ENCODE data around the gene S1PR2. TPM values are rescaled to one million over a fixed set of nuclear protein-coding genes. Genes with fewer than 3 reads are reported as not detected.
"Not testable (repeated sequence)": the region's sequence is repeated elsewhere in the genome, so short reads cannot be mapped to it uniquely, and the experiment has no call there.

The S1PR2 gene
- total RNA-seq, 1 experiment from 2014 or later = 67.6 TPM

- H3K9me3 ChIP-seq (ENCODE audit: low read length) = no peaks in the 10 kb centered on the region
- H3K4me2 ChIP-seq (ENCODE audit: low read depth, low read length, poor library complexity, severe bottlenecking) = no peak overlapping the region
- no peak overlapping the region for H3K9ac ChIP-seq (ENCODE audit: low read length)
- H3K79me2 ChIP-seq (ENCODE audit: low read length) = peaks cover 91% of the 10 kb centered on the region
- no peaks in the 10 kb centered on the region for H3K9me2 ChIP-seq (replicated peaks; ENCODE audit: insufficient read depth, low read length)
- H3K4me3 ChIP-seq (ENCODE audit: low read length) = no peak overlapping the region
- no peak overlapping the region for H3K27ac ChIP-seq (ENCODE audit: low read length)
- no peak overlapping the region for H2AFZ ChIP-seq (ENCODE audit: low read length)
- H4K20me1 ChIP-seq (ENCODE audit: insufficient read depth, low read depth, low read length) = peaks cover 42% of the 10 kb centered on the region
- no peak for DNase-seq
- H3K27me3 ChIP-seq (ENCODE audit: low read length) = no peaks in the 10 kb centered on the region
- peaks cover 3% of the 10 kb centered on the region; the same call in 1 of the 2 replicates for H3K4me1 ChIP-seq (ENCODE audit: low read length)
- peaks cover 27% of the 10 kb centered on the region for H3K36me3 ChIP-seq (ENCODE audit: insufficient read depth, low read length)
These were observed 43.8 kb downstream of the S1PR2 start for GRCh38 chr19:10187315-10187714.

GRCh38 chr19:10184636-10185035 lies 46.5 kb downstream of the S1PR2 start:
- Histone ChIP-seq H3K4me3 (ENCODE audit: low read length) (no peak overlapping the region), H2AFZ (ENCODE audit: low read length) (no peak overlapping the region), H3K4me1 (ENCODE audit: low read length) (no peaks in the 10 kb centered on the region; the same call in 1 of the 2 replicates), H3K36me3 (ENCODE audit: insufficient read depth, low read length) (peaks cover 30% of the 10 kb centered on the region; the same call in 1 of the 2 replicates), H4K20me1 (ENCODE audit: insufficient read depth, low read depth, low read length) (peaks cover 27% of the 10 kb centered on the region; the same call in 1 of the 2 replicates), H3K27ac (ENCODE audit: low read length) (no peak overlapping the region), H3K79me2 (ENCODE audit: low read length) (peaks cover 83% of the 10 kb centered on the region), H3K9me2 (replicated peaks; ENCODE audit: insufficient read depth, low read length) (no peaks in the 10 kb centered on the region), H3K4me2 (ENCODE audit: low read depth, low read length, poor library complexity, severe bottlenecking) (no peak overlapping the region), H3K9me3 (ENCODE audit: low read length) (no peaks in the 10 kb centered on the region), H3K9ac (ENCODE audit: low read length) (no peak overlapping the region), H3K27me3 (ENCODE audit: low read length) (no peaks in the 10 kb centered on the region)
- DNase-seq = no peak

GRCh38 chr19:10183926-10184325 lies 47.2 kb downstream of the S1PR2 start:
- H3K36me3 ChIP-seq (ENCODE audit: insufficient read depth, low read length) = peaks cover 34% of the 10 kb centered on the region; the same call in 1 of the 2 replicates
- peaks cover 24% of the 10 kb centered on the region; the same call in 1 of the 2 replicates for H4K20me1 ChIP-seq (ENCODE audit: insufficient read depth, low read depth, low read length)
- H3K27ac ChIP-seq (ENCODE audit: low read length) = no peak overlapping the region
- no peak overlapping the region for H2AFZ ChIP-seq (ENCODE audit: low read length)
- no peaks in the 10 kb centered on the region for H3K9me2 ChIP-seq (replicated peaks; ENCODE audit: insufficient read depth, low read length)
- no peak overlapping the region for H3K9ac ChIP-seq (ENCODE audit: low read length)
- DNase-seq = no peak
- H3K9me3 ChIP-seq (ENCODE audit: low read length) = no peaks in the 10 kb centered on the region
- no peak overlapping the region for H3K4me2 ChIP-seq (ENCODE audit: low read depth, low read length, poor library complexity, severe bottlenecking)
- H3K27me3 ChIP-seq (ENCODE audit: low read length) = no peaks in the 10 kb centered on the region
- H3K79me2 ChIP-seq (ENCODE audit: low read length) = peaks cover 80% of the 10 kb centered on the region
- H3K4me3 ChIP-seq (ENCODE audit: low read length) = no peak overlapping the region
- no peaks in the 10 kb centered on the region for H3K4me1 ChIP-seq (ENCODE audit: low read length)

GRCh38 chr19:10182847-10183246 lies 48.3 kb downstream of the S1PR2 start:
- Histone ChIP-seq H2AFZ (ENCODE audit: low read length) (no peak overlapping the region), H3K9ac (ENCODE audit: low read length) (no peak overlapping the region), H3K27ac (ENCODE audit: low read length) (no peak overlapping the region), H3K9me2 (replicated peaks; ENCODE audit: insufficient read depth, low read length) (no peaks in the 10 kb centered on the region), H3K4me2 (ENCODE audit: low read depth, low read length, poor library complexity, severe bottlenecking) (no peak overlapping the region), H3K79me2 (ENCODE audit: low read length) (peaks cover 70% of the 10 kb centered on the region), H3K27me3 (ENCODE audit: low read length) (no peaks in the 10 kb centered on the region), H3K9me3 (ENCODE audit: low read length) (no peaks in the 10 kb centered on the region), H3K4me1 (ENCODE audit: low read length) (no peaks in the 10 kb centered on the region), H3K36me3 (ENCODE audit: insufficient read depth, low read length) (peaks cover 34% of the 10 kb centered on the region; the same call in 1 of the 2 replicates), H4K20me1 (ENCODE audit: insufficient read depth, low read depth, low read length) (peaks cover 18% of the 10 kb centered on the region; the same call in 1 of the 2 replicates), H3K4me3 (ENCODE audit: low read length) (no peak overlapping the region)
- DNase-seq = no peak

GRCh38 chr19:10182076-10182475 lies 49.1 kb downstream of the S1PR2 start:
- no peak for DNase-seq
- Histone ChIP-seq H3K9ac (ENCODE audit: low read length) (no peak overlapping the region), H3K4me1 (ENCODE audit: low read length) (no peaks in the 10 kb centered on the region), H3K27ac (ENCODE audit: low read length) (no peak overlapping the region), H3K9me2 (replicated peaks; ENCODE audit: insufficient read depth, low read length) (no peaks in the 10 kb centered on the region), H3K79me2 (ENCODE audit: low read length) (peaks cover 64% of the 10 kb centered on the region), H3K4me2 (ENCODE audit: low read depth, low read length, poor library complexity, severe bottlenecking) (no peak overlapping the region), H4K20me1 (ENCODE audit: insufficient read depth, low read depth, low read length) (peaks cover 12% of the 10 kb centered on the region; the same call in 1 of the 2 replicates), H3K27me3 (ENCODE audit: low read length) (no peaks in the 10 kb centered on the region), H2AFZ (ENCODE audit: low read length) (no peak overlapping the region), H3K4me3 (ENCODE audit: low read length) (no peak overlapping the region), H3K36me3 (ENCODE audit: insufficient read depth, low read length) (peaks cover 39% of the 10 kb centered on the region; the same call in 1 of the 2 replicates), H3K9me3 (ENCODE audit: low read length) (no peaks in the 10 kb centered on the region)

GRCh38 chr19:10180459-10180858 lies 50.7 kb downstream of the S1PR2 start:
- Histone ChIP-seq H3K27ac (ENCODE audit: low read length) (no peak overlapping the region), H3K9me3 (ENCODE audit: low read length) (no peaks in the 10 kb centered on the region), H3K4me3 (ENCODE audit: low read length) (no peak overlapping the region), H3K27me3 (ENCODE audit: low read length) (no peaks in the 10 kb centered on the region), H4K20me1 (ENCODE audit: insufficient read depth, low read depth, low read length) (0 out of 2 replicates have a peak, but pooled peaks cover 5% of the 10 kb centered on the region), H2AFZ (ENCODE audit: low read length) (no peak overlapping the region), H3K79me2 (ENCODE audit: low read length) (peaks cover 56% of the 10 kb centered on the region), H3K36me3 (ENCODE audit: insufficient read depth, low read length) (peaks cover 39% of the 10 kb centered on the region), H3K9me2 (replicated peaks; ENCODE audit: insufficient read depth, low read length) (no peaks in the 10 kb centered on the region), H3K4me2 (ENCODE audit: low read depth, low read length, poor library complexity, severe bottlenecking) (no peak overlapping the region), H3K4me1 (ENCODE audit: low read length) (no peaks in the 10 kb centered on the region), H3K9ac (ENCODE audit: low read length) (no peak overlapping the region)
- DNase-seq = no peak

- not testable (repeated sequence) for H3K27ac ChIP-seq (ENCODE audit: low read length); H3K4me1 ChIP-seq (ENCODE audit: low read length); DNase-seq; H3K9me3 ChIP-seq (ENCODE audit: low read length); H3K27me3 ChIP-seq (ENCODE audit: low read length); H3K4me3 ChIP-seq (ENCODE audit: low read length); H3K9ac ChIP-seq (ENCODE audit: low read length); H3K4me2 ChIP-seq (ENCODE audit: low read depth, low read length, poor library complexity, severe bottlenecking); H3K9me2 ChIP-seq (replicated peaks; ENCODE audit: insufficient read depth, low read length); H2AFZ ChIP-seq (ENCODE audit: low read length); H4K20me1 ChIP-seq (ENCODE audit: insufficient read depth, low read depth, low read length)
- Histone ChIP-seq H3K36me3 (ENCODE audit: insufficient read depth, low read length) (peaks cover 43% of the 10 kb centered on the region), H3K79me2 (ENCODE audit: low read length) (peaks cover 58% of the 10 kb centered on the region)
These were observed 51.1 kb downstream of the S1PR2 start for GRCh38 chr19:10180024-10180423.

GRCh38 chr19:10173527-10173926 lies 57.6 kb downstream of the S1PR2 start:
- no peak overlapping the region for H2AFZ ChIP-seq (ENCODE audit: low read length)
- no peak overlapping the region for H3K4me3 ChIP-seq (ENCODE audit: low read length)
- 0 out of 2 replicates have a peak, but pooled peaks cover 5% of the 10 kb centered on the region for H4K20me1 ChIP-seq (ENCODE audit: insufficient read depth, low read depth, low read length)
- H3K36me3 ChIP-seq (ENCODE audit: insufficient read depth, low read length) = peaks cover 54% of the 10 kb centered on the region
- no peak overlapping the region for H3K27ac ChIP-seq (ENCODE audit: low read length)
- no peak for DNase-seq
- peaks cover 22% of the 10 kb centered on the region; the same call in 1 of the 2 replicates for H3K79me2 ChIP-seq (ENCODE audit: low read length)
- no peaks in the 10 kb centered on the region for H3K4me1 ChIP-seq (ENCODE audit: low read length)
- H3K27me3 ChIP-seq (ENCODE audit: low read length) = no peaks in the 10 kb centered on the region
- no peak overlapping the region for H3K9ac ChIP-seq (ENCODE audit: low read length)
- no peak overlapping the region for H3K4me2 ChIP-seq (ENCODE audit: low read depth, low read length, poor library complexity, severe bottlenecking)
- H3K9me3 ChIP-seq (ENCODE audit: low read length) = no peaks in the 10 kb centered on the region
- H3K9me2 ChIP-seq (replicated peaks; ENCODE audit: insufficient read depth, low read length) = no peaks in the 10 kb centered on the region
